GM12865 (cell line): ENCODE measurements around the gene KARS1.
A peak's percentile ranks its signal among the peaks of the same experiment; 100 is the strongest.

Experiments used
- DNase-seq: peaks from one replicate; pipeline ENCODE4 v3.0.0; 2010; ENCODE audit warnings: low read depth
- H3K4me3 ChIP-seq: 2 replicates; pipeline ENCODE4 v1.5.1; 2011; ENCODE audit warnings: mild to moderate bottlenecking, low read depth, low read length, control low read depth
- TF ChIP-seq, protein P1 (sequence below): IDR thresholded peaks from 2 replicates; pipeline ENCODE4 v1.5.1; 2011; ENCODE audit warnings: low read length, control low read depth, low read depth, inconsistent platforms; ENCODE audit not compliant: insufficient read depth; ENCODE audit errors: missing control alignments

KARS1 gene

DNA sequence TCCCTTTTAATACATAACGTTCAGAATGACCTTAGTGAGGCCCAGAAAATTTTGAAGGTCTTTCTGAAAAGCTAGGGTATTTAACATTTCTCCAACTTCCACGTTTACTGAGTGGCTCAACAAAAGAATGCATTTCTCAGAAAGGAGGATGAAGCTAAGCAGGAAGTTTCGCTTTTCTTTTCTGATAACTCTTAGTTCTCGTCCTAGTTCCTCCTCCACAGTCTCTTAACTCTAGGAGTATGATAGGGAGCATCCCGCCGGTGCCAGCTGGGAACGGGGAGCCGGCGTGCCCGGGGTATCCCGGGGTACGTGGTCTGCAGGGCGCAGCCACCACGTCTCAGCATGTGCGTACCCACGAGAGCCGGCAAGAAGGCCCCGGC is 363 bp downstream of the KARS1 start:
- peak overlapping the region; percentile 66 for H3K4me3 ChIP-seq
- no peak for DNase-seq
- TF ChIP-seq, protein P1, sequence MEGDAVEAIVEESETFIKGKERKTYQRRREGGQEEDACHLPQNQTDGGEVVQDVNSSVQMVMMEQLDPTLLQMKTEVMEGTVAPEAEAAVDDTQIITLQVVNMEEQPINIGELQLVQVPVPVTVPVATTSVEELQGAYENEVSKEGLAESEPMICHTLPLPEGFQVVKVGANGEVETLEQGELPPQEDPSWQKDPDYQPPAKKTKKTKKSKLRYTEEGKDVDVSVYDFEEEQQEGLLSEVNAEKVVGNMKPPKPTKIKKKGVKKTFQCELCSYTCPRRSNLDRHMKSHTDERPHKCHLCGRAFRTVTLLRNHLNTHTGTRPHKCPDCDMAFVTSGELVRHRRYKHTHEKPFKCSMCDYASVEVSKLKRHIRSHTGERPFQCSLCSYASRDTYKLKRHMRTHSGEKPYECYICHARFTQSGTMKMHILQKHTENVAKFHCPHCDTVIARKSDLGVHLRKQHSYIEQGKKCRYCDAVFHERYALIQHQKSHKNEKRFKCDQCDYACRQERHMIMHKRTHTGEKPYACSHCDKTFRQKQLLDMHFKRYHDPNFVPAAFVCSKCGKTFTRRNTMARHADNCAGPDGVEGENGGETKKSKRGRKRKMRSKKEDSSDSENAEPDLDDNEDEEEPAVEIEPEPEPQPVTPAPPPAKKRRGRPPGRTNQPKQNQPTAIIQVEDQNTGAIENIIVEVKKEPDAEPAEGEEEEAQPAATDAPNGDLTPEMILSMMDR: no peak

DNA sequence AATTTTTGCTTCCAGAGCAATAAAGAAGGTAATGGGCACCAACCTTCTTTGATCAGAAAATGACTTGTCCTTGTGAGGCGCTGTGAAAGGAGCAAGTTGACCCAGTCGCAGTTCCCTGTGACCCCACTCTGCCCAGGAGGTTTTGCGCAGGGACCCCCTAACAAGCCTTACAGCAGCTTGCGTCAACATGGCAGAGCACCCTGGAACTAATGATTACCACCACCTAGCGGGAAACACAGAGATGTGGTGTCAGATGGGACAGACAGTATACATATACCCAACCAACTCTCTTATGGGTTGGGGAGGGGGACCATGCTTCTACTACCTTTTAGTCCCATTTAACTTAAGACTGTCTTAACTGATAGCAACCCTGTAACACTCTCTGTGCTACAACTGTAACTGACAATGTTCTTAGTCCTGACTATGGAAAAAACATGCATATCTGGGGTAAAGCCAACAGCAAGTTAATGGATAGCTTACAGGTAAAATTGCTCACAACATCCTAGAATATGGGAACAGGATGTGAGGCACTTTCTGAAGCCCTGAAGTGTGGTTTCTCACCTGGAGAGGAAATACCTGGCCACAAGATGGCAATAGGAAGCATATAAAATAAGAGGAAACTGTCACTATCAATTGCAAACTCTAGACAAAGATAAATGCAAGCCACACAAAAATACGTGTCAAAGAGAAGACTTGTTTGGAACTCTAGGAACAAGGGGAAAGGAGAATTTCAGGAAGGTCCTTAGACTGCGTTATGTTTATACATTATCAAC is 3.0 kb downstream of the KARS1 start:
- no peak overlapping the region for H3K4me3 ChIP-seq
- TF ChIP-seq, protein P1: no peak

DNA sequence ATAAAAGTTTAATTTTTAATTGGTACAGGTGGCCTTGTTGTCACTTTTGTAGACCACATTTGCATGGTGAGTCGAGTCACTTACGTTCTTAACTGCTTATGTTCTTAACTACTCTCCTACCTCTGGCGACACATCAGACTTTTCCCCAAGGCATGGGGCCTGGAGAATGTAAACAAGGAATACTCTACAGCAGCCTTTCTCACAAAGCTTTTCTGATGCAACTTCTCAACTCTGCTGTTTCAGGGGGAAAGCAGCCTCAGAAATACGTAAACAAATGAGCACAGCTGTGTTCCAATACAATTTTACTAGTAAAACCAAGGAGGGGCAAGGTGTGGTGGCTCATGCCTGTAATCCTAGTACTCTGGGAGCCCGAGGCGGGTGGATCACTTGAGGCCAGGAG is 6.9 kb downstream of the KARS1 start:
- TF ChIP-seq, protein P1: no peak
- DNase-seq: no peak
- H3K4me3 ChIP-seq: no peak overlapping the region

More for the DNA sequence above, 3.0 kb downstream of the KARS1 start:
- DNase-seq: no peak

DNA sequence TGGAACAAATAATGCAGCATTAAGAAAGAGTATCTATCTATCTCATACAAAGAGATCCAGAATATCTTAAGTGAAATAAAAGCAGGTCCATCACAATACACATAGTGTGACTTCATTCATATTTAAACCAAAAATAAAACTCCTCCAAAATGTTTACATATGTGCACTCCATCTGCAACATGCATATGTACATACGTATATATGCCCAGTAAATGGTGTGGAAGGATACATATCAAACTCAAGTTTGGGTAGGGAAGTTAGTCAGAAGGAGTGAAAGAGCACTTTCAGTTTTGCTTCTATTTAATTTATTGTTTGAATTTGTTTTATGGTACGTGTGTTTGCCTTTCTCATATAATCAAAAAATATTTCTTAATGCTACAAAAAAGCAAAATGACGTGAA is 12.4 kb downstream of the KARS1 start:
- TF ChIP-seq, protein P1: no peak
- DNase-seq: no peak
- H3K4me3 ChIP-seq: no peak overlapping the region

DNA sequence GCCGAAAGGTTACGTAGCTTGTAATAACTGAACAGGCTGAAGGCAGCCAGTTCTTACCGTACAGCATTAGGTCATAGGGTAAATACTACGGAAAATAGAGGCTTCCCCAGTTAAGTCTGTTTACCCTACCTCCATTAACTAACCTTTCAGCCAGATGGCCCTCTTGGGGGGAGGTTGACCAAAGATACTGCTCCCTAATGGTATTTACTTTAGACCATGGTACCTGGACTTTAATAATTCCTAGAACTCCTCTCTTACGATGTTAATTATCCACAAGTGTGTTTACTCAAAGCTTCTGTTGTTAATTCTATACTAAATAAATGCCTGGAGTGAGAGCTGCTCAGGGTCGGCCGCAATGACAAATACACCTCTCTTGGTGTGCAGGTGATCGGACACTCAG is 14.6 kb downstream of the KARS1 start:
- DNase-seq: no peak
- no peak overlapping the region for H3K4me3 ChIP-seq
- TF ChIP-seq, protein P1: no peak

DNA sequence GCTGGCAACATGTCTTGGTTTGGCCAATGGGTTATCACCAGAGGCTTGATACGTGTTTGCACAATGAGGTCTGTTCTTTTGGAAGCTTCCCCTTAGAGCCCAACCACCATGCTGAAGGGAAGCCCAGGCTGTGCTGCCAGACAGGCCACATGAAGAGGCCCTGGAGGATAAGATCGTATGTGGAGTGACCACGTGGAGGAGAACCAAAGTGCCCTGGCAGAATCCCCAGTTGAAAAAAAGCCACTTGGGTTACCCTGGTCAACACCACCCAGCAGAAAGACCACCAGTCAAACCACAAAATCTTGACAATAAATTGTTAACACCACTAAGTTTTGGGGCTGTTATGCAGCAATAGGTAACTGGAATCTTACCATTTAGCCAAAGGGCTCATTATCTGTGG is 17.4 kb downstream of the KARS1 start:
- TF ChIP-seq, protein P1: no peak
- no peak for DNase-seq
- no peak overlapping the region for H3K4me3 ChIP-seq

DNA sequence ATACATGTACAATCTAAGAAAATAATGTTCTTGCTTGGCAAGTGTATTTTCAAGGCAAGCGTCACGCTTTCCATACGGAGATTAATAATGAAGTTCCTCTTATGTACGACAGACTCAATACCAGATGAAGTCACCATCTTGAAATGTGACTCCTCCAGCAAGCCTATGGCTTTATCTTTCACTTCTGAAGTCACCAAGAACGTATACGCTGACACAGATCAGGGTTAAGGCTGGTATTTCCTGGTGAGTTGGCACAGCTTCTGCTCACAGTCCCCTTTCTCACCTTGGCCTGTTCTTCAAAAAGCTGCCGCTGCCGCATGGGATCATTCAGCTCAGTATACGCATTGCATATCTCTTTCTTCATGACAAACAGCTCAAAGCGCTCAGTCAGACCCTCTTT is 18.3 kb downstream of the KARS1 start:
- TF ChIP-seq, protein P1: no peak
- no peak overlapping the region for H3K4me3 ChIP-seq
- no peak for DNase-seq
